BE2C (cell line): ENCODE data around the gene CD244.
"Not testable (repeated sequence)": the region's sequence is repeated elsewhere in the genome, so short reads cannot be mapped to it uniquely, and the experiment has no call there.

Source experiments
- DNase-seq: peaks from one replicate; pipeline ENCODE4 v3.0.0-alpha.2; 2020
- H3K27me3 ChIP-seq: fragments of 250-450 bp; sonication (Bioruptor Pico); 2 replicates; pipeline ENCODE4 v1.5.1; 2020; ENCODE audit warnings: mild to moderate bottlenecking
- H3K36me3 ChIP-seq: fragments of 250-450 bp; sonication (Bioruptor Pico); 2 replicates; pipeline ENCODE4 v1.5.1; 2020; ENCODE audit warnings: mild to moderate bottlenecking
- H3K4me1 ChIP-seq: fragments of 250-450 bp; sonication (Bioruptor Pico); 2 replicates; pipeline ENCODE4 v1.5.1; 2020
- H3K4me3 ChIP-seq: 2 replicates; pipeline ENCODE4 v1.5.1; 2011; ENCODE audit warnings: low read depth, low read length
- H3K9me3 ChIP-seq: fragments of 250-450 bp; sonication (Bioruptor Pico); 2 replicates; pipeline ENCODE4 v1.5.1; 2020
- TF ChIP-seq, protein P1 (sequence below): IDR thresholded peaks from 2 replicates; pipeline ENCODE4 v1.5.1; 2012; ENCODE audit warnings: mild to moderate bottlenecking, low read depth, low read length

The CD244 gene

DNA sequence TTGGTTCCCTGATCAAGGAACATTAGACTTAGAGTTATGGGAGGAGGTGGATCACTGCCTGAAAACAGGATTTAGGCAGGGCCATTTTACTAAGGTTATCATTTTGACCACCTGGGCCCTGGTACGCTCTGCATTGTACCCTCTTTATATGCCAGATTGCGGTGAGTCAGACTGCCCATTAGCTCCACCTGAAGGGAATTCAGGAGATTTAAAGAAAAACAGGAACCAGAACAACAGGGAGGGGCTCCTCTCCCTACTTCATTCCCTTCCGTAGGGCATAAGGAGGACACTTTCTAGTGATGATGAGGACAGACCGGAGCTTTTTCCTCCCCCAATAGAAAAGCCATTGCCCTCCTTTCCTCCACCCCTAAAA lies 42.9 kb upstream of the CD244 start:
- Histone ChIP-seq H3K4me1 (no peaks in the 10 kb centered on the region), H3K36me3 (no peaks in the 10 kb centered on the region), H3K4me3 (no peak overlapping the region), H3K9me3 (no peaks in the 10 kb centered on the region; the same call in 1 of the 2 replicates), H3K27me3 (no peaks in the 10 kb centered on the region; the same call in 1 of the 2 replicates)
- TF ChIP-seq, protein P1, sequence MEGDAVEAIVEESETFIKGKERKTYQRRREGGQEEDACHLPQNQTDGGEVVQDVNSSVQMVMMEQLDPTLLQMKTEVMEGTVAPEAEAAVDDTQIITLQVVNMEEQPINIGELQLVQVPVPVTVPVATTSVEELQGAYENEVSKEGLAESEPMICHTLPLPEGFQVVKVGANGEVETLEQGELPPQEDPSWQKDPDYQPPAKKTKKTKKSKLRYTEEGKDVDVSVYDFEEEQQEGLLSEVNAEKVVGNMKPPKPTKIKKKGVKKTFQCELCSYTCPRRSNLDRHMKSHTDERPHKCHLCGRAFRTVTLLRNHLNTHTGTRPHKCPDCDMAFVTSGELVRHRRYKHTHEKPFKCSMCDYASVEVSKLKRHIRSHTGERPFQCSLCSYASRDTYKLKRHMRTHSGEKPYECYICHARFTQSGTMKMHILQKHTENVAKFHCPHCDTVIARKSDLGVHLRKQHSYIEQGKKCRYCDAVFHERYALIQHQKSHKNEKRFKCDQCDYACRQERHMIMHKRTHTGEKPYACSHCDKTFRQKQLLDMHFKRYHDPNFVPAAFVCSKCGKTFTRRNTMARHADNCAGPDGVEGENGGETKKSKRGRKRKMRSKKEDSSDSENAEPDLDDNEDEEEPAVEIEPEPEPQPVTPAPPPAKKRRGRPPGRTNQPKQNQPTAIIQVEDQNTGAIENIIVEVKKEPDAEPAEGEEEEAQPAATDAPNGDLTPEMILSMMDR: no peak
- no peak for DNase-seq

DNA sequence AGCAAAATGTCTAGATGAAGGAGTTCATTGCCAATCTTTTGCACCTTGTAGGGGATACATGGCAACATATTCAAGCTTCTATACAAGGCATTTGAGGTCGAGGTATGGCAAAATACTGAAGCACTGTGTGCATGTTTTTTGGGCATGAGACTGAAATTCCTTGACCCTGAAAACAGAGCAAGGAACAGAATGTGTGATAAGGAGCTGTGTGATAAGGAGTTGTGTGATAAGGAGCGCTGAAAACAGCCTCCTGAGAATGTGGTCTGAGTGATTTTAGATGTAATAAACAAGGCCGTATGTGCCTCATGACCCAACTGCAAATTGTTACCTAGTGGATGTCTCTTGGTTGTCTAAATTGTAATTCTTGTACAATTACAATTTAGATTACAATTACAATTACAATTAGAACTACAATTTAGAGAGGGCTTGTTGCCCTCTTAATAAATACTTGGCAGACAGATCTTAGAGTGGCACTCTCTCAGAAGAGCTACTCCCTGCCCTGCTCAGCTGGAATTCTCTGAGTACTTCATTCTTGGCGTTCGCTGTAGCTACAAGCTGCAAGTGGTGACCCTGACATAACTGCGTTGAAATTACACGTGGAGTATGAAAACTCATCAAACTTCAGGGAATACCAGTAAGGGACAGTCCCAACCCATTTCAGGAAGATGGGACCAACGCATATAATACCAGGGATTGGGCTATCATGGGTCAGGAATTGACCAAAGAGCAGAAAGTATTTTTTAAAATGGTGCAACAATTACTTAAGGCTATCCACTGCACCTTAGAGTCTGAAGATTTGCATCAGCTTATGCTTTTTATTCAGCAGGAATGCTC lies 42.3 kb upstream of the CD244 start:
- no peak overlapping the region for H3K4me3 ChIP-seq
- no peaks in the 10 kb centered on the region for H3K36me3 ChIP-seq
- no peak for DNase-seq
- TF ChIP-seq, protein P1: no peak
- H3K4me1 ChIP-seq: no peaks in the 10 kb centered on the region
- H3K9me3 ChIP-seq: no peaks in the 10 kb centered on the region; the same call in 1 of the 2 replicates
- H3K27me3 ChIP-seq: no peaks in the 10 kb centered on the region; the same call in 1 of the 2 replicates

DNA sequence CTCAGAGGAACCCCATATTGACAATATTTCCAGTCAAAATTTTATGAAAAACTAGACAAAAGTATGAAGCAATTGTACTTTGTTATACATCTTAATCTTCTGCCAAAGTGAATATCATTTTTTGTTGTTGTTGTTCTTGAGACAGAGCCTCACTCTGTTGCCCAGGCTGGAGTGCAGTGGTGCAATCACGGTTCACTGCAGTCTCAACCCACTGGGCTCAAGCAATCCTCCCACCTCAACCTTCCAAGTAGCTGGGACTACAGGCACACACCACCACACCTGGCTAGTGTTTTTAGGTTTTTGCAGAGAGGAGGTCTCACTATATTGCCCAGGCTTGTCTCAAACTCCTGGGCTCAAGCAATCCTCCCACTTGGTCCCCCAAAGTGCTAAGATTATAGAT lies 39.6 kb upstream of the CD244 start:
- not testable (repeated sequence) for H3K36me3 ChIP-seq, H3K4me3 ChIP-seq, H3K9me3 ChIP-seq, H3K4me1 ChIP-seq, DNase-seq, H3K27me3 ChIP-seq

DNA sequence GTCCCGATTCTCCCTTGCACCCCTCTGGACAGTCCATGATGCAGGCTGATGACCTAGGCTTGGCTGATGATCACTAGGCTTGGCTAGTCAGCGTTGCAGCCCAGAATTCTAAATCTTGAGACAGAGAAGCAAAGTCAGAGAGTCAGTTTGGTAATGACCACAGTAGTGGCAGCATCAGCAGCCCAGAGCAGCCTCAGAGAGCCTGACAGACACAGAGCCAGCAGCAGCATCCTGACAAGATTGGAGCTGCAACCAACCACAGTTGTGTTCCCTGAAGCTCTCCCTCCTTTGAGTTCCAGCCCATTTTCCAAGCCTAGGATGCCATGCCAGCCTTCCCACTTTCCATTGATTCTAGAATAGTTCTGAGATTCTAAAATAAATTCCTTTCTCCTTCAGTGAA lies 39.1 kb upstream of the CD244 start:
- no peak for DNase-seq
- H3K27me3 ChIP-seq: no peaks in the 10 kb centered on the region
- no peaks in the 10 kb centered on the region for H3K4me1 ChIP-seq
- H3K4me3 ChIP-seq: no peak overlapping the region
- no peaks in the 10 kb centered on the region for H3K36me3 ChIP-seq
- H3K9me3 ChIP-seq: no peaks in the 10 kb centered on the region
- TF ChIP-seq, protein P1: no peak

DNA sequence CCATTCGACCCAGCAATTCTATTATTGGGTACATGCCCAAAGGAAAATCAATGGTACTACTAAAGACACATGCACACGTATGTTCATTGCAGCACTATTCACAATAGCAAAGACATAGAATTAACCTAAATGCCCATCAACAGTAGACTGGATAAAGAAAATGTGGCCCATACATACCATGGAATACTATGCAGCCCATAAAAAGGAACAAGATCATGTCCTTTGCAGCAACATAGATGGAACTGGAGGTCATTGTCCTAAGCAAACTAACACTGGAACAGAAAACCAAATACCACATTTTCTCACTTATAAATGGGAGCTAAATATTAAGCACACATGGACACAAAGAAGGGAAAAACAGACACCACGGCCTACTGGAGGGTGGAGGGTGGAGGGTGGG lies 38.0 kb upstream of the CD244 start:
- H3K4me1 ChIP-seq, H3K27me3 ChIP-seq, DNase-seq, H3K36me3 ChIP-seq, H3K4me3 ChIP-seq, H3K9me3 ChIP-seq: not testable (repeated sequence)

DNA sequence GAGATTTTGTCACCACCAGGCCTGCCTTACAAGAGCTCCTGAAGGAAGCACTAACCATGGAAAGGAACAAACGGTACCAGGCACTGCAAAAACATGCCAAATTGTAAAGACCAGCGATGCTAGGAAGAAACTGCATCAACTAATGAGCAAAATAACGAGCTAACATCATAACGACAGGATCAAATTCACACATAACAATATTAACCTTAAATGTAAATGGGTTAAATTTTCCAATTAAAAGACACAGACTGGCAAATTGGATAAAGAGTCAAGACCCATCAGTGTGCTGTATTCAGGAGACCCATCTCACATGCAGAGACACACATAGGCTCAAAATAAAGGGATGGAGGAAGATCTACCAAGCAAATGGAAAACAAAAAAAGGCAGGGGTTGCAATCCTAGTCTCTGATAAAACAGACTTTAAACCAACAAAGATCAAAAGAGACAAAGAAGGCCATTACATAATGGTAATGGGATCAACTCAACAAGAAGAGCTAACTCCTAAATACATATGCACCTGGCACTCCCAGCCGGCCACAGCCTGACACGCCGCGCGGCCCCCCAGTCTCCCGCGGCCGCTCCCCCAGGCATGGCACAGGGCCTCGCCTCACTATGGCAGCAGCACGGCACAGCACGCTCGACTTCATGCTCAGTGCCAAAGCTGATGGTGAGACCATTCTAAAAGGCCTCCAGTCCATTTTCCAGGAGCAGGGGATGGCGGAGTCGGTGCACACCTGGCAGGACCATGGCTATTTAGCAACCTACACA lies 31.9 kb upstream of the CD244 start:
- not testable (repeated sequence) for H3K4me1 ChIP-seq, H3K9me3 ChIP-seq, H3K27me3 ChIP-seq, H3K36me3 ChIP-seq, H3K4me3 ChIP-seq, DNase-seq

DNA sequence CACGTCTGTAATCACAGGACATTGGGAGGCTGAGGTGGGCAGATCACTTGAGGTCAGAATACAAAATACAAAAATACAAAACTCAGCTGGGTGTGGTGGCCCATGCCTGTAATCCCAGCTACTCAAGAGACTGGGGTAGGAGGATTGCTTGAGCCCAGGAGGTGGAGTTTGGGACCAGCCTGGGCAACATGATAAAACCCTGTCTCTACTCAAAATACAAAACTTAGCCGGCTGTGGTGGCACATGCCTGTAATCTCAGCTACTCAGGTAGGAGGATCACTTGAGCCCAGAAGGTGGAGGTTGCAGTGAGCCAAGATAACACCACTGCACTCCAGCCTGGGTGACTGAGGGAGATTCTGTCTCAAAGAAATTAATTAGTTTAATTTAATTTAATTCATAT lies 28.8 kb upstream of the CD244 start:
- H3K4me1 ChIP-seq: no peaks in the 10 kb centered on the region
- no peaks in the 10 kb centered on the region for H3K9me3 ChIP-seq
- H3K36me3 ChIP-seq: no peaks in the 10 kb centered on the region
- no peak for DNase-seq
- H3K27me3 ChIP-seq: no peaks in the 10 kb centered on the region
- H3K4me3 ChIP-seq: no peak overlapping the region
- TF ChIP-seq, protein P1: no peak
